RWPE2 (cell line): ENCODE results near the gene IL23A.
A peak's percentile ranks its signal among the peaks of the same experiment; 100 is the strongest.

Experiments used
- ATAC-seq: fragments of 200-7000 bp; cut with Tn5 transposase; 3 replicates; pipeline ENCODE4 v1.9.1; 2021; ENCODE audit warnings: low read depth
- DNase-seq: peaks from one replicate; pipeline ENCODE4 v3.0.0-alpha.2; 2020; ENCODE audit warnings: low spot score
- H3K27ac ChIP-seq: fragments of 450-650 bp; 2 replicates; pipeline ENCODE4 v1.5.1; 2017; ENCODE audit warnings: mild to moderate bottlenecking; ENCODE audit not compliant: poor library complexity, severe bottlenecking
- H3K27me3 ChIP-seq: fragments of 250-450 bp; sonication (Bioruptor Pico); 2 replicates; pipeline ENCODE4 v1.5.1; 2021; ENCODE audit warnings: mild to moderate bottlenecking, moderate library complexity; ENCODE audit not compliant: insufficient read depth, poor library complexity, severe bottlenecking
- H3K36me3 ChIP-seq: fragments of 250-450 bp; sonication (Bioruptor Pico); 2 replicates; pipeline ENCODE4 v1.5.1; 2020; ENCODE audit warnings: low read depth, mild to moderate bottlenecking, moderate library complexity
- H3K4me1 ChIP-seq: fragments of 250-450 bp; sonication (Bioruptor Pico); 2 replicates; pipeline ENCODE4 v1.5.1; 2021; ENCODE audit warnings: mild to moderate bottlenecking, moderate library complexity; ENCODE audit not compliant: insufficient read depth, poor library complexity, severe bottlenecking
- H3K4me3 ChIP-seq: fragments of 250-450 bp; sonication (Bioruptor Pico); 2 replicates; pipeline ENCODE4 v1.5.1; 2021; ENCODE audit warnings: mild to moderate bottlenecking, moderate library complexity; ENCODE audit not compliant: severe bottlenecking
- H3K9me3 ChIP-seq: fragments of 250-450 bp; sonication (Bioruptor Pico); 2 replicates; pipeline ENCODE4 v1.5.1; 2021; ENCODE audit warnings: mild to moderate bottlenecking, moderate library complexity; ENCODE audit not compliant: severe bottlenecking
- TF ChIP-seq, protein P1 (sequence below): fragments of 450-650 bp; IDR thresholded peaks from one replicate; pipeline ENCODE4 v1.5.1; 2017; ENCODE audit warnings: mild to moderate bottlenecking, moderate library complexity; ENCODE audit not compliant: poor library complexity, severe bottlenecking

IL23A gene, protein sequence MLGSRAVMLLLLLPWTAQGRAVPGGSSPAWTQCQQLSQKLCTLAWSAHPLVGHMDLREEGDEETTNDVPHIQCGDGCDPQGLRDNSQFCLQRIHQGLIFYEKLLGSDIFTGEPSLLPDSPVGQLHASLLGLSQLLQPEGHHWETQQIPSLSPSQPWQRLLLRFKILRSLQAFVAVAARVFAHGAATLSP

GRCh38 chr12:56338308-56339157, at the start of gene IL23A:
TSS of gene IL23A (plus strand) at chr12:56338884. CDS start at chr12:56339045, 161 bp downstream.
- peaks cover 5% of the 10 kb centered on the region for H3K4me1 ChIP-seq
- DNase-seq (peak; percentile 73), ATAC-seq (peak; percentile 65)
- no peaks in the 10 kb centered on the region for H3K27me3 ChIP-seq
- peak within 1 kb of the TSS; percentile 32 for H3K27ac ChIP-seq
- TF ChIP-seq, protein P1, sequence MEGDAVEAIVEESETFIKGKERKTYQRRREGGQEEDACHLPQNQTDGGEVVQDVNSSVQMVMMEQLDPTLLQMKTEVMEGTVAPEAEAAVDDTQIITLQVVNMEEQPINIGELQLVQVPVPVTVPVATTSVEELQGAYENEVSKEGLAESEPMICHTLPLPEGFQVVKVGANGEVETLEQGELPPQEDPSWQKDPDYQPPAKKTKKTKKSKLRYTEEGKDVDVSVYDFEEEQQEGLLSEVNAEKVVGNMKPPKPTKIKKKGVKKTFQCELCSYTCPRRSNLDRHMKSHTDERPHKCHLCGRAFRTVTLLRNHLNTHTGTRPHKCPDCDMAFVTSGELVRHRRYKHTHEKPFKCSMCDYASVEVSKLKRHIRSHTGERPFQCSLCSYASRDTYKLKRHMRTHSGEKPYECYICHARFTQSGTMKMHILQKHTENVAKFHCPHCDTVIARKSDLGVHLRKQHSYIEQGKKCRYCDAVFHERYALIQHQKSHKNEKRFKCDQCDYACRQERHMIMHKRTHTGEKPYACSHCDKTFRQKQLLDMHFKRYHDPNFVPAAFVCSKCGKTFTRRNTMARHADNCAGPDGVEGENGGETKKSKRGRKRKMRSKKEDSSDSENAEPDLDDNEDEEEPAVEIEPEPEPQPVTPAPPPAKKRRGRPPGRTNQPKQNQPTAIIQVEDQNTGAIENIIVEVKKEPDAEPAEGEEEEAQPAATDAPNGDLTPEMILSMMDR: no peak
- 0 out of 2 replicates have a peak, but pooled peaks cover 4% of the 10 kb centered on the region for H3K36me3 ChIP-seq
- H3K9me3 ChIP-seq: no peaks in the 10 kb centered on the region
- no peak within 1 kb of the TSS for H3K4me3 ChIP-seq

DNA sequence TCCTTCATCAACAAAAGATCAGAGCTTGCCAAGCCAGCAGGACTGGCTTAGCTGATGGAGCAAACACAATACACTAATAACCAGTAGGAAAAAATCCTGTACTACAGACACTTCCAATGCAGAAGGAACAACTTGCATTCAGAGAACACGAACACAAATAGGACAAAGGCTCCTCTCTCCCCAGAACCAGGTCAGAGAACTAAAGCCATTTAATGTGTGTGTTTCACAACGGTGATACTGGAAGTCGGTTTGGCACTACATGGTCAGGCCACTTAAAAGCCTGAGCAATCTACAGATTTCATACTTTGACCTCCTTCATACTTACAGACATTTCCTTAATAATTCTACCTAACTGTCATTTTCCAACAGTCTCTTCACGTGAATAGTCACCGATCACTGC, 44.9 kb upstream of the IL23A start:
- H3K27ac ChIP-seq: no peak overlapping the region
- no peak for ATAC-seq
- H3K27me3 ChIP-seq: no peaks in the 10 kb centered on the region
- TF ChIP-seq, protein P1: no peak
- no peak for DNase-seq
- peaks cover 59% of the 10 kb centered on the region for H3K36me3 ChIP-seq
- H3K4me3 ChIP-seq: no peak overlapping the region
- no peaks in the 10 kb centered on the region for H3K9me3 ChIP-seq
- peaks cover 18% of the 10 kb centered on the region for H3K4me1 ChIP-seq

- DNase-seq (no peak), ATAC-seq (no peak)
- Histone ChIP-seq H3K4me1 (peaks cover 18% of the 10 kb centered on the region), H3K9me3 (no peaks in the 10 kb centered on the region), H3K36me3 (peaks cover 38% of the 10 kb centered on the region), H3K27me3 (no peaks in the 10 kb centered on the region), H3K27ac (no peak overlapping the region), H3K4me3 (no peak overlapping the region)
- TF ChIP-seq, protein P1: no peak
Observed at GRCh38 chr12:56296295-56296694, 42.4 kb upstream of the IL23A start.

DNA sequence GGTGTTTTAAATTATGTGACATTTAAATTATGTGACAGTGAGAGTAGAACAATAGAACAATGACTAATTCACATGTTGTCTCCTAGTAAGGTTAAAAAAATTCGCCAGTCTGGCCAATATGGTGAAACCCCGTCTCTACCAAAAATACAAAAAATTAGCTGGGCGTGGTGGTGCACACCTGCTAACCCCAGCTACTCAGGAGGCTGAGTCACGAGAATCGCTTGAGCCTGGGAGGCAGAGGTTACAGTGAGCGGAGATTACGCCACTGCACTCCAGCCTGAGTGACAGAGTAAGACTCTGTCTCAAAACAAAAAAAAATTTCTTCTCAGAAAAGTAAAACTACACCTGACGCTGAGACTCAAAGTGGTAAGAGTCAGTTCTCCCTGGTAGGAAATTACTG, 41.3 kb upstream of the IL23A start:
- peaks cover 41% of the 10 kb centered on the region for H3K36me3 ChIP-seq
- DNase-seq (no peak), ATAC-seq (no peak)
- H3K27ac ChIP-seq: no peak overlapping the region
- peaks cover 10% of the 10 kb centered on the region for H3K4me1 ChIP-seq
- H3K27me3 ChIP-seq: no peaks in the 10 kb centered on the region
- TF ChIP-seq, protein P1: no peak
- no peak overlapping the region for H3K4me3 ChIP-seq
- no peaks in the 10 kb centered on the region for H3K9me3 ChIP-seq
